Renal cortex interstitium (tissue), 15 donors: ENCODE data around the gene FUNDC2. TPM values are rescaled to one million over a fixed set of nuclear protein-coding genes. Genes with fewer than 3 reads are reported as not detected.
"Not testable (repeated sequence)": the region's sequence is repeated elsewhere in the genome, so short reads cannot be mapped to it uniquely, and the experiment has no call there.

ENCODE experiments used
- DNase-seq, 11 donors: peaks; one replicate each; pipeline ENCODE4 v3.0.0-alpha.2; 2013; ENCODE audit warnings: low read depth in 9 of 11, low spot score in 4 of 11; ENCODE audit errors: extremely low read depth in 1 of 11
- long read RNA-seq, 16 experiments: transcript quantifications; one replicate each; lab custom pipeline, GENCODE V29; 2026
- polyA plus RNA-seq, 3 donors: library from polyadenylated mRNA; unstranded; fragments of 120-200 nt; gene quantifications; one replicate each; pipeline ENCODE4 v1.2.1, GENCODE V29; 2013; ENCODE audit not compliant: insufficient read length in 3 of 3

Gene FUNDC2
- polyA plus RNA-seq, result 100 to 1,000 TPM; 100 to 118 (median 117) TPM
- long read RNA-seq, donor 1, full-length matches to known transcripts, result 24 of 41 reads
- long read RNA-seq, donor 1, partial matches to known transcripts, result 17 of 41 reads
- long read RNA-seq, donor 1, other reads (novel, unspliced or antisense), result 0 of 41 reads
- long read RNA-seq, donor 2, full-length matches to known transcripts, result 27 of 39 reads
- long read RNA-seq, donor 2, partial matches to known transcripts, result 12 of 39 reads
- long read RNA-seq, donor 2, other reads (novel, unspliced or antisense), result 0 of 39 reads
- long read RNA-seq, donor 3, full-length matches to known transcripts, result 48 of 53 reads
- long read RNA-seq, donor 3, partial matches to known transcripts, result 5 of 53 reads
- long read RNA-seq, donor 3, other reads (novel, unspliced or antisense), result 0 of 53 reads
- long read RNA-seq, donor 4, full-length matches to known transcripts, result 32 of 42 reads
- long read RNA-seq, donor 4, partial matches to known transcripts, result 10 of 42 reads
- long read RNA-seq, donor 4, other reads (novel, unspliced or antisense), result 0 of 42 reads
- long read RNA-seq, donor 5, full-length matches to known transcripts, result 81 of 92 reads
- long read RNA-seq, donor 5, partial matches to known transcripts, result 11 of 92 reads
- long read RNA-seq, donor 5, other reads (novel, unspliced or antisense), result 0 of 92 reads
- long read RNA-seq, donor 6, full-length matches to known transcripts, result 33 of 44 reads
- long read RNA-seq, donor 6, partial matches to known transcripts, result 11 of 44 reads
- long read RNA-seq, donor 6, other reads (novel, unspliced or antisense), result 0 of 44 reads
- long read RNA-seq, donor 7, full-length matches to known transcripts, result 62 of 75 reads
- long read RNA-seq, donor 7, partial matches to known transcripts, result 13 of 75 reads
- long read RNA-seq, donor 7, other reads (novel, unspliced or antisense), result 0 of 75 reads
- long read RNA-seq, donor 8, full-length matches to known transcripts, result 68 of 87 reads
- long read RNA-seq, donor 8, partial matches to known transcripts, result 19 of 87 reads
- long read RNA-seq, donor 8, other reads (novel, unspliced or antisense), result 0 of 87 reads
- long read RNA-seq, donor 9, full-length matches to known transcripts, result 32 of 37 reads
- long read RNA-seq, donor 9, partial matches to known transcripts, result 5 of 37 reads
- long read RNA-seq, donor 9, other reads (novel, unspliced or antisense), result 0 of 37 reads
- long read RNA-seq, donor 10, full-length matches to known transcripts, result 43 of 52 reads
- long read RNA-seq, donor 10, partial matches to known transcripts, result 9 of 52 reads
- long read RNA-seq, donor 10, other reads (novel, unspliced or antisense), result 0 of 52 reads
- long read RNA-seq, donor 11, full-length matches to known transcripts, result 35 of 42 reads
- long read RNA-seq, donor 11, partial matches to known transcripts, result 7 of 42 reads
- long read RNA-seq, donor 11, other reads (novel, unspliced or antisense), result 0 of 42 reads
- long read RNA-seq, donor 12, full-length matches to known transcripts, result 24 of 35 reads
- long read RNA-seq, donor 12, partial matches to known transcripts, result 11 of 35 reads
- long read RNA-seq, donor 12, other reads (novel, unspliced or antisense), result 0 of 35 reads
- long read RNA-seq, donor 13, full-length matches to known transcripts, result 72 of 129 reads
- long read RNA-seq, donor 13, partial matches to known transcripts, result 57 of 129 reads
- long read RNA-seq, donor 13, other reads (novel, unspliced or antisense), result 0 of 129 reads
- long read RNA-seq, donor 14, full-length matches to known transcripts, result 31 of 31 reads
- long read RNA-seq, donor 14, partial matches to known transcripts, result 0 of 31 reads
- long read RNA-seq, donor 14, other reads (novel, unspliced or antisense), result 0 of 31 reads
- long read RNA-seq, donor 15, full-length matches to known transcripts, result 17 of 44 reads
- long read RNA-seq, donor 15, partial matches to known transcripts, result 27 of 44 reads
- long read RNA-seq, donor 15, other reads (novel, unspliced or antisense), result 0 of 44 reads
- long read RNA-seq, donor 16, full-length matches to known transcripts, result 99 of 233 reads
- long read RNA-seq, donor 16, partial matches to known transcripts, result 127 of 233 reads
- long read RNA-seq, donor 16, other reads (novel, unspliced or antisense), result 7 of 233 reads

- DNase-seq, result peak; percentile 49 to 89 (median 86)
Observed at GRCh38 chrX:155026727-155027508, at the start of gene FUNDC2. FUNDC2 (plus strand) TSS chrX:155026844; CDS start chrX:155026939, 95 bp downstream.

- no peak for DNase-seq
Observed at GRCh38 chrX:154979629-154980028, 47.0 kb upstream of the FUNDC2 start.

- peak in 10 of 11 donors; percentile 22 to 63 (median 36) for DNase-seq
Observed at GRCh38 chrX:154980330-154981115, 46.1 kb upstream of the FUNDC2 start.

GRCh38 chrX:154981116-154981411 is 45.6 kb upstream of the FUNDC2 start:
- DNase-seq, result no peak

GRCh38 chrX:154986826-154987575 is 39.6 kb upstream of the FUNDC2 start:
- no peak for DNase-seq

GRCh38 chrX:154987940-154988339 is 38.7 kb upstream of the FUNDC2 start:
- DNase-seq, result no peak

GRCh38 chrX:154988719-154989118 is 37.9 kb upstream of the FUNDC2 start:
- DNase-seq, result no peak

- no peak for DNase-seq
Observed at GRCh38 chrX:154990496-154990895, 36.1 kb upstream of the FUNDC2 start.

GRCh38 chrX:154991039-154991438 is 35.6 kb upstream of the FUNDC2 start:
- DNase-seq, result no peak

- no peak for DNase-seq
Observed at GRCh38 chrX:154991476-154991875, 35.2 kb upstream of the FUNDC2 start.

- DNase-seq, result no peak
Observed at GRCh38 chrX:154998204-154998880, 28.3 kb upstream of the FUNDC2 start.

- DNase-seq, result no peak
Observed at GRCh38 chrX:155000841-155001240, 25.8 kb upstream of the FUNDC2 start.

GRCh38 chrX:155001873-155002272 is 24.8 kb upstream of the FUNDC2 start:
- DNase-seq, result no peak

GRCh38 chrX:155005190-155005589 is 21.5 kb upstream of the FUNDC2 start:
- DNase-seq, result no peak

- not testable (repeated sequence) for DNase-seq
Observed at GRCh38 chrX:155006379-155006778, 20.3 kb upstream of the FUNDC2 start.
